ENCODE data around the gene THOC5.
A peak's percentile ranks its signal among the peaks of the same experiment; 100 is the strongest.
"Not testable (repeated sequence)": the region's sequence is repeated elsewhere in the genome, so short reads cannot be mapped to it uniquely, and the experiment has no call there.

The THOC5 gene

GRCh38 chr22:29553351-29554224 is at the start of gene THOC5:
Gene THOC5 (minus strand): TSS chr22:29553757. CDS start chr22:29549147, 4,610 bp downstream.
- TF ChIP-seq GATA1 (IDR thresholded peaks at IDR 0.05; ENCODE audit: low read depth, low read length) (no peak), POLR2A (IDR thresholded peaks at IDR 0.05; ENCODE audit: low read length) (peak; percentile 77)
- peak; percentile 97 for DNase-seq

DNA sequence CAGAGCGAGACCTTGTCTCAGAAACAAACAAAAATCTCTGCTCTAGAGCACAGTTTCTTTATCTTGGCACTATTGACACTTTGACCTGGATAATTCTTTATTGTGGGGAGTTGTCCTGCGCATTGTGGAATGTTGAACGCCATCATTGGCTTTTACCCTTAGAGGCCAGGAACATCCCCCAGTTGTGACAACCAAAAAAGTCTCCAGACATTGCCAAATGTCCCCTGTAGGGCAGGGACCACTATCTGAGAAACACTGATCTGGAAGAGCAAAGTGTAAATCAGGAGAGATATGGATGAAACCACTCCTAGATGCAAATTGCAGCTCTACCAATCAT is 45.1 kb upstream of the THOC5 start:
- no peak for TF ChIP-seq GATA1 (IDR thresholded peaks at IDR 0.05; ENCODE audit: low read depth, low read length)
- TF ChIP-seq POLR2A (IDR thresholded peaks at IDR 0.05; ENCODE audit: low read length), result no peak
- no peak for DNase-seq

DNA sequence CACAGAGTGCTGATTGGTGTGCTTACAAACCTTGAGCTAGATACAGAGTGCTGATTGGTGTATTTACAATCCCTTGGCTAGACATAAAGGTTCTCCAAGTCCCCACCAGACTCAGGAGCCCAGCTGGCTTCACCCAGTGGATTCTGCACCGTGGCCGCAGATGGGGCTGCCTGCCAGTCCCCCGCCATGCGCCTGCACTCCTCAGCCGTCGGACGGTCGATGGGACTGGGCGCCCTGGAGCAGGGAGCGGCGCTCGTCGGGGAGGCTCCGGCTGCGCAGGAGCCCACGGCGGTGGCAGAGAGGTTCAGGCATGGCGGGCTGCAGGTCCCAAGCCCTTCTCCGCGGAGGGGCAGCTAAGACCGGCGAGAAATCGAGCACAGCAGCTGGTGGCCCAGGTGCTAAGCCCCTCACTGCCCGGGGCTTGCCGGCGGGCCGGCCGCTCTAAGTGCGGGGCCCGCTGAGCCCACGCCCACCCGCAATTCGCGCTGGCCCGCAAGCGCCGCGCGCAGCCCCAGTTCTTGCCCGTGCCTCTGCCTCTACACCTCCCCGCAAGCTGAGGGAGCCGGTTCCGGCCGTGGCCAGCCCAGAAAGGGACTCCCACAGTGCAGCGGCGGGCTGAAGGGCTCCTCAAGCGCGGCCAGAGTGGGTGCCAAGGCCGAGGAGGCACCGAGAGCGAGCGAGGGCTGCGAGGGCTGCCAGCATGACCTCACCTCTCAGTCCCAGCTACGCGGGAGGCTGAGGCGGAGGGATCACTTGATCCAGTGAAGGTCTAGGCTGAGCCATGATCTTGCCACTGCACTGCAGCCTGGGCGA is 44.5 kb upstream of the THOC5 start:
- DNase-seq, result not testable (repeated sequence)

GRCh38 chr22:29596408-29596807 is 42.9 kb upstream of the THOC5 start:
- DNase-seq, result no peak
- TF ChIP-seq POLR2A (IDR thresholded peaks at IDR 0.05; ENCODE audit: low read length) (no peak), GATA1 (IDR thresholded peaks at IDR 0.05; ENCODE audit: low read depth, low read length) (no peak)

DNA sequence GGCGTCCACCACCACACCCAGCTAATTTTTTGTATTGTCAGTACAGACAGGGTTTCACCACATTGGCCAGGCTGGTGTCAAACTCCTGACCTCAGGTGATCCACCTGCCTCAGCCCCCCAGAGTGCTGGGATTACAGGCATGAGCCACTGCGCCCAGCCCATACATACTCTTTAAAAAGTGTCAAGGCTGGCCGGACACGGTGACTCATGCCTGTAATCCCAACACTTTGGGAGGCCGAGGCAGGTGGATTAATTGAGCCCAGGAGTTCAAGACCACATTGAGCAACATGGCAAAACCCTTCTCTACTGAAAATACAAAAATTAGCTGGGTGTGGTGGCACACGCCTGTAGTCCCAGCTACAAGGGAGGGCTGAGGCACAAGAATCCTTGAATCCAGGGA is 40.9 kb upstream of the THOC5 start:
- DNase-seq, result not testable (repeated sequence)

DNA sequence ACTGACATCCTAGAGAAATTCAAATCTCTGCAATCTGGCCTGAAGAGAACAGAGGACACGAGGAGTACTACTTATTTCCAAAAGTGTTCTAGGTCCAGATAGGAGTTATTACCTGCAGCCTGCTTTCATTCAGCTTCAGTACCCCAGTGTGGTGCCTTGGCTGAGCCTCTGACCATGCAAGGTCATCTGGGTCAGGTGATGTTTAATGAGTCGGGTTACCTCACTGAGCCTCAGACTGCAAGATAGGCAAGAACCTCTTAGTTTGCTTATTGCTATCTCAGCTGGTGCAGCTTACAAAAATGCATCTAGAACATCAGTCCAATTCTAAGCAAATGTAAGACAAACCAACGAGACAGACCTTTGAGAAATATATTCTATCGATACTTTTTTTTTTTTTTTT is 40.4 kb upstream of the THOC5 start:
- TF ChIP-seq GATA1 (IDR thresholded peaks at IDR 0.05; ENCODE audit: low read depth, low read length), result no peak
- no peak for TF ChIP-seq POLR2A (IDR thresholded peaks at IDR 0.05; ENCODE audit: low read length)
- no peak for DNase-seq

DNA sequence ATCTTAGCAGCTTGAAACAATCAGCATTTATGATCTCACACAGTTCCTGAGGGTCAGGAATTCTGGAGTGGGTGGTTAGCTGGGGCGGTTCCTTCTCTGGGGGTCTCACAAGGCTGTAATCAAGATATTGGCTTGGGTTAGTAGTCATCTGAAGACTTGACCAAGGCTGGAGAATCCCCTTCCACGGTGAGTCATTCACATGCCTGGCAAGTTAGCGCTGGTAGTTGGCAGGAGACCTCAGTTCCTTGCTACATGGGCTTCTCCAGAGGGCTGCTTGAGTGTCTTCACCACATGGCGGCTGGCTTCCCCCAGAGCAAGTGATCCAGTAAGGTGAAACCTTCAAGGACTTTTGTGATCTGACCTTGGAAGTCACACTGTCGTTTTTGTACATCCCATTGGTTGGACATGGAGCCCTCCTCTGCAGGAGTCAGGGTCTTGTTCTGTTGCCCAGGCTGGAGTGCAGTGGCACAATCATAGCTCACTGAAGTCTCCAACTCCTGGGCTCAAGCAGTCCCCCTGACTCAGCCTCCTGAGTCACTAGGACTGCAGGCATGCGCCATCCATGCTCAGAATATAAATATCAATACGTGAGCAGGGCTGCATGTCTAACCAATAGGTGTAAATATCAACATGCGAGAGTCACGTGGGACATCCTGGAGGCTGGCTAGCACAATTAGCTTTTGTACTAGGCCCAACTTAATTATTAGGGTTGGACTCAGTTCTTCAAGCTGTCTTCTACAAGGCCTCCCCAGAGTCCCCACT is 34.6 kb upstream of the THOC5 start:
- DNase-seq, result no peak
- TF ChIP-seq POLR2A (IDR thresholded peaks at IDR 0.05; ENCODE audit: low read length) (no peak), GATA1 (IDR thresholded peaks at IDR 0.05; ENCODE audit: low read depth, low read length) (no peak)

- DNase-seq, result not testable (repeated sequence)
Measured at GRCh38 chr22:29586193-29586705, 32.7 kb upstream of the THOC5 start.

DNA sequence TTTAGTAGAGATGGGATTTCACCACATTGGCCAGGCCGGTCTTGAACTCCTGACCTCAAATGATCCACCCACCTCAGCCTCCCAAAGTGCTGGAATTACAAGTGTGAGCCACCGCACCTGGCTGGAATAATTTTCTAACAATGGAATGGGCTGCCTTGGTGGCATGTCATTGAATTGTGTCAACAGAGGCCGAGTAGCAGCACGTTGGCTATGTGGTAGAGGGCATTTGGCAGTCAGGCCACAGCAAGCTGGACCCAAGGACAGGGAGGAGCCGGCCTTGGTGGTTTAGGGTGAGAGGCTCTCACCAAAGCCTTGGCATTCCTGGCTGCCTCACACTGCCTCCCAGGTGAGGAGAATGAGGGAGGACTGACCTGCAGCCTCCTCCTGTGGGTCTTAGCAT is 31.4 kb upstream of the THOC5 start:
- DNase-seq, result no peak
- TF ChIP-seq POLR2A (IDR thresholded peaks at IDR 0.05; ENCODE audit: low read length) (no peak), GATA1 (IDR thresholded peaks at IDR 0.05; ENCODE audit: low read depth, low read length) (no peak)

GRCh38 chr22:29581799-29582198 is 28.2 kb upstream of the THOC5 start:
- TF ChIP-seq POLR2A (IDR thresholded peaks at IDR 0.05; ENCODE audit: low read length) (no peak), GATA1 (IDR thresholded peaks at IDR 0.05; ENCODE audit: low read depth, low read length) (no peak)
- no peak for DNase-seq

DNA sequence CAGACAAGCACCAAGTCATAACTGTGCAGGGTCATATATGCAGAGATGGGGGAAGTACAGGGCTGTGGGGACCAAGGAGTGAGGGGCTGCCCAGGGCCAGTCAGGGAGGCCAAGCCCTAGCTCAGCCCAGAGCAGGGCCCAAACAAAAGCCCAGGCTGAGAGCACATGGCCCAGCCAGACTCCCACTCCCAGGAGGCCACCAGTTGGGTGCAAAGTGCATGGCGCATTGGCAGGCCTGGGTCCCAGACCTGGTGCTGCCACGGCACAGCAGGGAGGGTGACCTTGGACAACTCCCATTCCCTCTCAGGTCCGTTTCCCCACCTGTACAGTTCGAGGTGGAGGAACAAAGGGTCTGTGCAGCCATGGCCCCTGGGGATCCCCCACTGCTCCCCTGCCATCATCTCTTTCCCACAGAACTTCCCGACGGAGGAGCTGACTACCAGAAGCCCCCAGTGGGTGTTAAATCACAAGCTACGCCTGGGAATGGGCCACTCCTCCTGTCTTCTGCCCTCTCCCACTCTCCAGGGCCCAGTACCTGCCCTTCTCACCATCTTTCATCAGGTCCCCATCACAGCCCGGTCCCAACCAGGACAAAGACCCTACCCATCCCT is 26.7 kb upstream of the THOC5 start:
- DNase-seq, result no peak
- TF ChIP-seq POLR2A (IDR thresholded peaks at IDR 0.05; ENCODE audit: low read length), result no peak
- TF ChIP-seq GATA1 (IDR thresholded peaks at IDR 0.05; ENCODE audit: low read depth, low read length), result no peak

GRCh38 chr22:29578462-29579200 is 25.1 kb upstream of the THOC5 start:
- no peak for DNase-seq
- TF ChIP-seq POLR2A (IDR thresholded peaks at IDR 0.05; ENCODE audit: low read length) (no peak), GATA1 (IDR thresholded peaks at IDR 0.05; ENCODE audit: low read depth, low read length) (no peak)

- no peak for DNase-seq
- no peak for TF ChIP-seq GATA1 (IDR thresholded peaks at IDR 0.05; ENCODE audit: low read depth, low read length)
- no peak for TF ChIP-seq POLR2A (IDR thresholded peaks at IDR 0.05; ENCODE audit: low read length)
Measured at GRCh38 chr22:29574762-29575450, 21.3 kb upstream of the THOC5 start.

Measured in erythroblast (primary cell).